Lung (tissue), 12 donors: Measurements from ENCODE around the gene CARNS1. TPM values are rescaled to one million over a fixed set of nuclear protein-coding genes. Genes with fewer than 3 reads are reported as not detected.
A peak's percentile ranks its signal among the peaks of the same experiment; 100 is the strongest.

Source experiments
- ATAC-seq: fragments of 200-7000 bp; cut with Tn5 transposase; one replicate; pipeline ENCODE4 v1.9.1; 2020; ENCODE audit warnings: moderate number of reproducible peaks; ENCODE audit not compliant: insufficient read depth, low FRiP score
- DNase-seq, 3 donors: peaks; one replicate each; pipeline ENCODE4 v3.0.0-alpha.2; 2013 to 2017
- H3K27ac ChIP-seq, 2 donors: one replicate each; pipeline ENCODE4 v1.5.1; 2013; ENCODE audit warnings: mild to moderate bottlenecking in 2 of 2, moderate library complexity in 2 of 2, control low read depth in 1 of 2, inconsistent platforms in 1 of 2, low read depth in 1 of 2, low read length in 1 of 2
- H3K27me3 ChIP-seq, 3 donors: one replicate each; pipeline ENCODE4 v1.5.1; 2013; ENCODE audit warnings: low read length in 2 of 3; ENCODE audit not compliant: control insufficient read depth in 3 of 3, insufficient read depth in 3 of 3
- H3K36me3 ChIP-seq, 4 donors: one replicate each; pipeline ENCODE4 v1.5.1; 2013; ENCODE audit warnings: low read length in 4 of 4, mild to moderate bottlenecking in 1 of 4, moderate library complexity in 1 of 4; ENCODE audit not compliant: control insufficient read depth in 4 of 4, insufficient read depth in 4 of 4
- H3K4me1 ChIP-seq, 5 donors: one replicate each; pipeline ENCODE4 v1.5.1; 2013; ENCODE audit warnings: low read length in 5 of 5, mild to moderate bottlenecking in 2 of 5, moderate library complexity in 1 of 5; ENCODE audit not compliant: control insufficient read depth in 5 of 5, insufficient read depth in 5 of 5
- H3K4me3 ChIP-seq: one replicate; pipeline ENCODE4 v1.5.1; 2013; ENCODE audit warnings: mild to moderate bottlenecking, control low read depth, moderate library complexity
- H3K9ac ChIP-seq, 2 donors: one replicate each; pipeline ENCODE4 v1.5.1; 2013; ENCODE audit warnings: low read length in 2 of 2, control low read depth in 1 of 2; ENCODE audit not compliant: insufficient read depth in 1 of 2
- H3K9me3 ChIP-seq, 4 donors: one replicate each; pipeline ENCODE4 v1.5.1; 2013; ENCODE audit warnings: low read length in 3 of 4, mild to moderate bottlenecking in 1 of 4, moderate library complexity in 1 of 4; ENCODE audit not compliant: control insufficient read depth in 4 of 4, insufficient read depth in 3 of 4
- CTCF ChIP-seq: IDR thresholded peaks from 2 replicates; pipeline ENCODE4 v1.5.1; 2012; ENCODE audit warnings: mild to moderate bottlenecking; ENCODE audit errors: control extremely low read depth, extremely low read depth
- WGBS, 2 donors: extraction: QIAGEN DNeasy Blood & Tissue Kit; methylation state at CpG; one replicate each; pipeline ENCODE4 v1.1.7; 2013; 5-methylcytosine and 5-hydroxymethylcytosine counted together
- polyA plus RNA-seq, 2 donors: library from polyadenylated mRNA; stranded (reverse); fragments of 200-250 nt; gene quantifications; one replicate each; pipeline ENCODE4 v1.2.1, GENCODE V29; 2013
- total RNA-seq, 2 donors: library from RNA; depleted of rRNA in 1 of 2; stranded (reverse); fragments of >200 nt in 1 of 2; gene quantifications; one replicate each; pipeline ENCODE4 v1.2.1, GENCODE V29; 2014 to 2021
- donor health status: control.
- donor health status: control.
- donor health status: Bipolar disorder and iron deficiency.
- donor health status: healthy.
- donor health status: DM: yes; HTN: yes; CAD: no.

The CARNS1 gene
- total and polyA plus RNA-seq, 4 donors: 0.15 to 1.7 (median 1.4) TPM

DNA sequence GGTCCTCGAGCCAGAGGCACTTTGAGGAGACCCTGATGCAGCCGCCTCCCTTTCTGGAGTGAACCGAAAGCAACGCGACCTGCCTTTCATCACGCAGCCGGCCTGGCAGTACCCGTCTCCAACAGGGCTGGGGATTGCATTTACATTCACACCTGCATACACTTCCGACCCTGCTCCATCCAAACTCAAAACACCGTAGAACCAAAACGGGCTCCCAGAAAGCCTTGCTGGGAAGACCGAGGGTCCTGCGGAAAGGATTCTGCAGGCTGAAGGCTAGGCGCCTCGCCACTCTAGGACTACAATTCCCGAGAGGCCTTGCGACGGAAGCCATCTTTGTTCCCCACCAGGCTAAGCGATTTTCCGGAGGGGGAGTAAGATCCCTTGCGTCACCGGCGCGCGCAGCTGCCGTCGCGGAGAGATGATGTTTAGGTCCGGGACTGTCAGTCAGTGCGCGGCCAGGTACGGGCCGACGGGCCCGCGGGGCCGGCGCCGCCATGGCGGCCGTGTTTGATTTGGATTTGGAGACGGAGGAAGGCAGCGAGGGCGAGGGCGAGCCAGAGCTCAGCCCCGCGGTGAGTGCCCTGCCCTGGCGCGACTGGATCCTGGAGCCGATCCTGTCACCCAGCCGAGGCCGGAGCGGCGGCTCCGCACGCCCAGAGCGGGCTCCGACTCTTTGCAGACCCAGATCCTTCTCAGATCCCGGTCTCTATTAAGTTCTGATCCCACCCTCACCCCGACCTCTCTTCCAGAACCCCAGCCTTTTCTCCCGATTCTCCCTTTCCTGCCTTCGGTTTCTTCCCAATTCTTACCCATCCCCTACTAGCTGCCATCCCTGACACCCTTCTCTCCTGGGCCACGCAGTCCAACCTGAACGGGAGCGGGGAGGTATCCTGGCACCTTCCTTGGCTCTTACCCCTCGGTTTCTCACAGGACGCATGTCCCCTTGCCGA is 12.8 kb downstream of the CARNS1 start, which contains the start of gene RPS6KB2:
RPS6KB2 (plus strand) TSS at position 443 of the 950 bp plus-strand sequence; CDS start at position 495, 52 bp downstream.
- peak; percentile 93 for ATAC-seq
- H3K27me3 ChIP-seq: no peaks in the 10 kb centered on the region
- DNase-seq: peak; percentile 98 to 99 (median 98)
- no peak for TF ChIP-seq CTCF
- peaks cover 0 to 22% (median 9%) of the 10 kb centered on the region in 4 donors for H3K36me3 ChIP-seq
- H3K27ac ChIP-seq: peak within 1 kb of the TSS; percentile 80 to 95
- WGBS, 2 donors: 0% methylated on average over 68 of the region's 68 CpGs
- H3K9ac ChIP-seq: peak within 1 kb of the TSS; percentile 90 to 98
- peaks cover 0 to 13% (median 6%) of the 10 kb centered on the region in 5 donors for H3K4me1 ChIP-seq
- peak within 1 kb of the TSS; percentile 89 for H3K4me3 ChIP-seq
- H3K9me3 ChIP-seq: no peaks in the 10 kb centered on the region

- Histone ChIP-seq H3K9ac (peak overlapping the region; percentile 90 to 98), H3K9me3 (no peaks in the 10 kb centered on the region), H3K36me3 (peaks cover 0 to 30% (median 11%) of the 10 kb centered on the region in 4 donors), H3K27ac (peak overlapping the region in 1 of 2 donors; percentile 95), H3K4me3 (peak overlapping the region; percentile 89), H3K4me1 (peaks cover 0 to 13% (median 6%) of the 10 kb centered on the region in 5 donors), H3K27me3 (no peaks in the 10 kb centered on the region)
- no peak for DNase-seq
- WGBS, 2 donors: 50 to 58% methylated on average over 12 of the region's 12 CpGs
- no peak for TF ChIP-seq CTCF
- no peak for ATAC-seq
These were observed 13.7 kb downstream of the CARNS1 start for GRCh38 chr11:67429038-67429668.

DNA sequence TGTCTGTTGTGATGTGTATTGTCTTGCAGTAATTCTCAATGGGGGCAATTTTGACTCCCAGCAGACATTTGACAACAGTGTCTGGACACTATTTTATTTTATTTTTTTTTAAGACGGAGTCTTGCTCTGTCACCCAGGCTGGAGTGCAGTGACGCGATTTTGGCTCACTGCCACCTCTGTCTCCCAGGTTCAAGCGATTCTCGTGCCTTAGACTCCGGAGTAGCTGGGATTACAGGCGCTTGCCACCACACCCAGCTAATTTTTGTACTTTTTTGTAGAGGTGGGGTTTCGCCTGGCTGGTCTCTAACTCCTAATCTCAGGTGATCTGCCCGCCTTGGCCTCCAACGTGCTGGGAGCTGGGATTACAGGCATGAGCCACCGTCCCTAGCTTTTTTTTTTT is 14.2 kb downstream of the CARNS1 start:
- no peak for ATAC-seq
- H3K36me3 ChIP-seq: peaks cover 0 to 36% (median 14%) of the 10 kb centered on the region in 4 donors
- DNase-seq: no peak
- WGBS, 2 donors: 77 to 90% methylated on average over 11 of the region's 11 CpGs
- no peaks in the 10 kb centered on the region for H3K9me3 ChIP-seq
- no peak overlapping the region for H3K27ac ChIP-seq
- no peak overlapping the region for H3K4me3 ChIP-seq
- H3K9ac ChIP-seq: no peak overlapping the region
- no peaks in the 10 kb centered on the region for H3K27me3 ChIP-seq
- peaks cover 0 to 13% (median 6%) of the 10 kb centered on the region in 5 donors for H3K4me1 ChIP-seq
- no peak for TF ChIP-seq CTCF
